HCT116 (cell line): ENCODE measurements around the gene DDX39B. TPM values are rescaled to one million over a fixed set of nuclear protein-coding genes. Genes with fewer than 3 reads are reported as not detected.

Experiments
- ATAC-seq: fragments of 200-7000 bp; cut with Tn5 transposase; 2 replicates; pipeline ENCODE4 v1.9.1; 2020; ENCODE audit warnings: mild to moderate bottlenecking, moderate library complexity
- BruUV-seq: library from RNA; stranded (reverse); fragments of 400-500 nt; replicated peaks from 2 replicates; lab custom pipeline; 2021; lab: Mats Ljungman, UMichigan
- CTCF ChIA-PET: fragments of 300-600 bp; sonication (Branson Sonifier 250); formaldehyde crosslinking; loops from one replicate; lab custom pipeline; 2021; ENCODE audit warnings: antibody characterized with exemption; lab: Charles Lee
- POLR2A ChIA-PET: fragments of 300-600, 350-600 bp; sonication (Branson Sonifier 250); formaldehyde crosslinking; loops from one replicate; lab custom pipeline; 2021; ENCODE audit warnings: antibody characterized with exemption; lab: Charles Lee
- RAD21 ChIA-PET, 2 experiments: fragments of 300-600 bp; sonication (Branson Sonifier 250); formaldehyde crosslinking; loops; one replicate each; lab custom pipeline; 2023; ENCODE audit warnings: low total read pairs in 2 of 2; ENCODE audit not compliant: uncharacterized antibody in 2 of 2, unreplicated experiment in 2 of 2, low non-redundant PET in 1 of 2; lab: Charles Lee
- DNase-seq: peaks from one replicate; pipeline ENCODE4 v3.0.0-alpha.2; 2010; ENCODE audit warnings: low read depth, low spot score
- H2AFZ ChIP-seq: fragments of 200-600 bp; shearing (Covaris generic), sonication (generic); 2 replicates; pipeline ENCODE4 v1.6.1; 2017; ENCODE audit warnings: low read depth, mixed run types, mixed read lengths, antibody characterized with exemption, low read length; ENCODE audit not compliant: poor library complexity, severe bottlenecking
- H3K27ac ChIP-seq: 2 replicates; pipeline ENCODE4 v1.5.1; 2012; ENCODE audit warnings: low read depth, low read length
- H3K27me3 ChIP-seq: fragments of 200-600 bp; sonication (generic); 2 replicates; pipeline ENCODE4 v1.6.1; 2016; ENCODE audit warnings: mixed run types, low read length, mixed read lengths; ENCODE audit not compliant: insufficient read depth
- H3K36me3 ChIP-seq, 2 experiments: fragments of 200-500 bp in 1 of 2; fragments of 200-600 bp in 1 of 2; sonication (Bioruptor generic) in 1 of 2; sonication (generic) in 1 of 2; 2 replicates each; pipeline versions ENCODE4 v1.5.1 to v1.6.1; 2014 to 2016; ENCODE audit warnings: low read length in 2 of 2, inconsistent platforms in 1 of 2, mixed read lengths in 1 of 2, mixed run types in 1 of 2; ENCODE audit not compliant: insufficient read depth in 2 of 2, control insufficient read depth in 1 of 2
- H3K4me1 ChIP-seq, 2 experiments: fragments of 200-600 bp in 1 of 2; sonication (generic) in 1 of 2; 2 replicates each; pipeline versions ENCODE4 v1.5.1 to v1.6.1; 2012 to 2017; ENCODE audit warnings: low read length in 2 of 2, inconsistent platforms in 1 of 2, mild to moderate bottlenecking in 1 of 2, mixed read lengths in 1 of 2, mixed run types in 1 of 2, moderate library complexity in 1 of 2; ENCODE audit not compliant: insufficient read depth in 2 of 2, control insufficient read depth in 1 of 2
- H3K4me2 ChIP-seq: fragments of 200-600 bp; sonication (generic); 2 replicates; pipeline ENCODE4 v1.6.1; 2017; ENCODE audit warnings: mixed run types, low read length, mixed read lengths
- H3K4me3 ChIP-seq, 2 experiments: fragments of 200-600 bp in 1 of 2; sonication (generic) in 1 of 2; replicated peaks in 1 of 2; 2 replicates each; pipeline ENCODE4 v1.5.1; 2011 to 2016; ENCODE audit warnings: low read length in 2 of 2, control low read depth in 1 of 2, low read depth in 1 of 2, mild to moderate bottlenecking in 1 of 2, mixed read lengths in 1 of 2, mixed run types in 1 of 2
- H3K79me2 ChIP-seq: fragments of 200-600 bp; sonication (generic); 2 replicates; pipeline ENCODE4 v1.6.1; 2017; ENCODE audit warnings: mild to moderate bottlenecking, mixed run types, low read length, moderate library complexity, mixed read lengths; ENCODE audit not compliant: insufficient read depth
- H3K9ac ChIP-seq: fragments of 200-600 bp; sonication (generic); 2 replicates; pipeline ENCODE4 v1.6.1; 2016; ENCODE audit warnings: low read length, mixed read lengths
- H3K9me2 ChIP-seq: fragments of 200-600 bp; sonication (generic), shearing (Covaris generic); 2 replicates; pipeline ENCODE4 v1.6.1; 2017; ENCODE audit warnings: mixed run types, mild to moderate bottlenecking, moderate library complexity; ENCODE audit not compliant: insufficient read depth
- H3K9me3 ChIP-seq, 2 experiments: fragments of 200-500 bp in 1 of 2; fragments of 200-600 bp in 1 of 2; sonication (Bioruptor generic) in 1 of 2; sonication (generic) in 1 of 2; 2 replicates each; pipeline ENCODE4 v1.6.1; 2014 to 2017; ENCODE audit warnings: low read length in 2 of 2, mixed read lengths in 2 of 2, inconsistent platforms in 1 of 2, low read depth in 1 of 2, mild to moderate bottlenecking in 1 of 2, mixed run types in 1 of 2, moderate library complexity in 1 of 2; ENCODE audit not compliant: control insufficient read depth in 1 of 2, insufficient read depth in 1 of 2
- H4K20me1 ChIP-seq: fragments of 200-600 bp; sonication (generic), shearing (Covaris generic); 2 replicates; pipeline ENCODE4 v1.6.1; 2017; ENCODE audit warnings: mixed run types, mild to moderate bottlenecking, moderate library complexity; ENCODE audit not compliant: insufficient read depth
- POLR2AphosphoS5 ChIP-seq: IDR thresholded peaks from 2 replicates; pipeline ENCODE4 v1.6.1; 2011; ENCODE audit warnings: mild to moderate bottlenecking, low read depth, low read length, moderate library complexity
- SIN3A ChIP-seq: IDR thresholded peaks from 2 replicates; pipeline ENCODE4 v1.6.1; 2012; ENCODE audit warnings: low read depth
- SRF ChIP-seq: IDR thresholded peaks from 2 replicates; pipeline ENCODE4 v1.6.1; 2012; ENCODE audit warnings: low read depth
- intact Hi-C: fragments of 100-400 bp; cut with micrococcal nuclease; formaldehyde crosslinking; loops from 2 replicates; pipeline ENCODE4 v1.10.0; 2022
- total RNA-seq: library from RNA; stranded (reverse); gene quantifications from one replicate; pipeline ENCODE4 v1.2.1, GENCODE V29; 2021; ENCODE audit not compliant: unreplicated experiment

Gene DDX39B
- total RNA-seq, 1 experiment from 2014 or later: 545 TPM

DNA sequence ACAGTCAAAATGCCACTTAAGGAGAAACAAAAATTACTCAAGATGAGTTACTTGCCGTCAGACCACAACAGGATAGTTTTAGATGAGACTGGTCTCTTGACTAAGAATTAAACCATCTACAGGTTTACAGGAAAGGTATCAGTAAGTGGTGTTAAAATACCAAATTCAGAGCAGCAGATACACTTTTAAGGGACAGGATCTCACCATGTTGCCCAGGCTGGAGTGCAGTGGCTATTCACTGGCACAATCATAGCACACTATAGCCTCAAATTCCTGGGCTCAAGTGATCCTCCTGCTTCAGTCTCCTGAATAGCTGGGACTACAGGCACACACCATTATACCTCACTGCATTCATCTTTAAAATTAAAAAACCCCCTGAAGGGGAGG, 8.4 kb downstream of the DDX39B start:
- Histone ChIP-seq H3K27ac (no peak overlapping the region), H3K4me3 (no peak overlapping the region), H4K20me1 (peaks cover 23% of the 10 kb centered on the region; the same call in 1 of the 2 replicates), H3K9me2 (no peaks in the 10 kb centered on the region), H3K9ac (no peak overlapping the region), H3K4me1 (no peaks in the 10 kb centered on the region), H3K27me3 (no peaks in the 10 kb centered on the region), H3K79me2 (peaks cover 60% of the 10 kb centered on the region), H2AFZ (no peak overlapping the region), H3K4me2 (no peak overlapping the region), H3K36me3 (peaks cover 68 to 75% of the 10 kb centered on the region in 2 experiments), H3K9me3 (no peaks in the 10 kb centered on the region)
- BruUV-seq: no TSS peak
- RAD21 ChIA-PET: no interaction called here
- POLR2A ChIA-PET: no interaction called here
- DNase-seq (no peak), ATAC-seq (no peak)
- no peak for TF ChIP-seq SRF
- TF ChIP-seq POLR2AphosphoS5: 0 out of 2 replicates have a peak, but pooled peaks have one; percentile 10
- intact Hi-C loops: no loop called here
- CTCF ChIA-PET: no interaction called here

DNA sequence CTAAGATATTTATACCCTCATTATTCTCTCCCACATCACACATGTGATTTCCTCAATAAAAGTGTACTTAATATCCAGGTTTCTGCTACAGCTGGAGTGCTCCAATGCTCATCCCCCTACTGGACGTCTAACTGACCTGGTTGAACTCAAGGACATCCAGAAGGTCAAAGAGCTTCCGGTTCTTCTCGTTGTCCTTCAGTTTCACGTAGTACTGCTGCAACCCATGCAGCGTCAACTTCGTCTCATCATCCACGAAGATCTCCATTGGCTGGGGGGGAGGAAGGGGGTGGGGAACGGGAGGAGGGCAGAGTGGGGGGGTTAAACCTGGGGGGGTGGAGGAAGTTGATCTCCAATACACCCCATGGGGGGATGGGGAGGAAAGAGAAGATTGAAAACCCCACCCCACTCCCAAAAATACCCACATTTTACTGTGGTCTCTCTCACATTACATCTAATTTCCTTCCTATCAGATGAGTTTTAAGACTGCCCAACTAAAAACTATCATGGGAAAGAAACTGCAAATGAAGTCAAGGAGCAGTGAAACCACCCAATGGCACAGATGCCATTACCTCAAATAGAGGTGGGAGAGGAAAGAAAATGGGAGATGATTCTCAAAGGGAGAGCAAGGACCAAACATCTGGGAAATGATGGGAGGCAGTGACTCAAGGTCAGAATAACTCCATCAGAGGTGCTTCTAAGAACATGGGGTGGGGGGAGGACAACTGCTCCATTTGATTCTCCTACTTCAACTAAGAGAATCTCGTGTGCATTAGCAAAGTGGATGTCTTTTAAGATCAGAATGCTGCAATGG, 9.0 kb downstream of the DDX39B start:
- no peaks in the 10 kb centered on the region for H3K4me1 ChIP-seq
- peaks cover 54% of the 10 kb centered on the region for H3K79me2 ChIP-seq

More for the DNA sequence above, 9.0 kb downstream of the DDX39B start:
- CTCF ChIA-PET: no interaction called here
- no peak overlapping the region for H3K4me3 ChIP-seq
- H2AFZ ChIP-seq: no peak overlapping the region
- peaks cover 25% of the 10 kb centered on the region; the same call in 1 of the 2 replicates for H4K20me1 ChIP-seq
- no peaks in the 10 kb centered on the region for H3K27me3 ChIP-seq
- no peak overlapping the region for H3K4me2 ChIP-seq
- H3K9ac ChIP-seq: no peak overlapping the region
- 0 out of 2 replicates have a peak, but pooled peaks have one; percentile 10 for TF ChIP-seq POLR2AphosphoS5
- no peak for TF ChIP-seq SIN3A
- TF ChIP-seq, all 23 proteins: peak for 1
- intact Hi-C loops: no loop called here
- Histone ChIP-seq H3K27ac (no peak overlapping the region), H3K36me3 (peaks cover 63 to 70% of the 10 kb centered on the region in 2 experiments), H3K9me2 (no peaks in the 10 kb centered on the region), H3K9me3 (no peaks in the 10 kb centered on the region)
- ChIA-PET POLR2A (interaction anchor here (0.7 to 1.0 kb wide), 2 partner anchors 35 to 128 kb away, joined by 3 to 8 read pairs; partner anchors contain the start of genes C6orf47 and MICB), RAD21 (no interaction called here)
- DNase-seq (no peak), ATAC-seq (no peak)
- BruUV-seq: no TSS peak
